Activated CD4-positive, alpha-beta T cell treated with anti-CD3 and anti-CD28 coated beads, Interleukin-2, amount 10 ng/mL, durations not matched to agents 24 days and 14 days (primary cell): ENCODE measurements around the gene CDH4. TPM values are rescaled to one million over a fixed set of nuclear protein-coding genes. Genes with fewer than 3 reads are reported as not detected.

ENCODE experiments used
- DNase-seq: peaks from one replicate; pipeline ENCODE4 v3.0.0; 2022
- H3K27ac Mint-ChIP-seq: one replicate; pipeline ENCODE4 v1.8.0; 2022; ENCODE audit warnings: mild to moderate bottlenecking, mixed read lengths
- H3K27me3 Mint-ChIP-seq: one replicate; pipeline ENCODE4 v1.8.0; 2022; ENCODE audit warnings: mixed read lengths
- H3K36me3 Mint-ChIP-seq: one replicate; pipeline ENCODE4 v1.8.0; 2022; ENCODE audit warnings: low read depth, mild to moderate bottlenecking, mixed read lengths
- H3K4me1 Mint-ChIP-seq: one replicate; pipeline ENCODE4 v1.8.0; 2021; ENCODE audit warnings: mixed read lengths
- H3K4me3 Mint-ChIP-seq: one replicate; pipeline ENCODE4 v1.8.0; 2022; ENCODE audit warnings: mild to moderate bottlenecking, moderate library complexity, mixed read lengths
- H3K9me3 Mint-ChIP-seq: one replicate; pipeline ENCODE4 v1.8.0; 2021; ENCODE audit warnings: mixed read lengths
- intact Hi-C: fragments of 100-400 bp; cut with micrococcal nuclease; formaldehyde crosslinking; loops from one replicate; pipeline ENCODE4 v1.15.1; 2023
- total RNA-seq: library from RNA; stranded (reverse); gene quantifications from 2 replicates; pipeline ENCODE4 v1.2.3, GENCODE V29; 2022

Gene CDH4
- total RNA-seq, 1 donor from 2014 or later, result not detected

- H3K4me3 Mint-ChIP-seq, result no peak overlapping the region
- intact Hi-C loops, result no loop called here
- no peak for DNase-seq
- no peak overlapping the region for H3K27ac Mint-ChIP-seq
- H3K27me3 Mint-ChIP-seq, result no peaks in the 10 kb centered on the region
- no peaks in the 10 kb centered on the region for H3K4me1 Mint-ChIP-seq
- no peaks in the 10 kb centered on the region for H3K36me3 Mint-ChIP-seq
- H3K9me3 Mint-ChIP-seq, result peaks cover 3% of the 10 kb centered on the region
Measured at GRCh38 chr20:61623451-61623850, 371.4 kb downstream of the CDH4 start.

- H3K36me3 Mint-ChIP-seq, result no peaks in the 10 kb centered on the region
- intact Hi-C loops, result no loop called here
- H3K4me3 Mint-ChIP-seq, result no peak overlapping the region
- no peaks in the 10 kb centered on the region for H3K27me3 Mint-ChIP-seq
- no peaks in the 10 kb centered on the region for H3K9me3 Mint-ChIP-seq
- H3K4me1 Mint-ChIP-seq, result no peaks in the 10 kb centered on the region
- DNase-seq, result no peak
- H3K27ac Mint-ChIP-seq, result no peak overlapping the region
Measured at GRCh38 chr20:61625246-61625645, 373.2 kb downstream of the CDH4 start.

GRCh38 chr20:61626412-61626811, 374.4 kb downstream of the CDH4 start:
- no peak for DNase-seq
- H3K4me1 Mint-ChIP-seq, result no peaks in the 10 kb centered on the region
- intact Hi-C loops, result no loop called here
- H3K9me3 Mint-ChIP-seq, result no peaks in the 10 kb centered on the region
- no peak overlapping the region for H3K4me3 Mint-ChIP-seq
- no peaks in the 10 kb centered on the region for H3K27me3 Mint-ChIP-seq
- H3K36me3 Mint-ChIP-seq, result no peaks in the 10 kb centered on the region
- no peak overlapping the region for H3K27ac Mint-ChIP-seq

GRCh38 chr20:61627791-61628415, 375.8 kb downstream of the CDH4 start:
- intact Hi-C loops, result no loop called here
- Mint-ChIP-seq H3K27me3 (no peaks in the 10 kb centered on the region), H3K36me3 (no peaks in the 10 kb centered on the region), H3K9me3 (no peaks in the 10 kb centered on the region), H3K4me3 (no peak overlapping the region), H3K27ac (no peak overlapping the region), H3K4me1 (no peaks in the 10 kb centered on the region)
- no peak for DNase-seq

GRCh38 chr20:61628480-61628879, 376.4 kb downstream of the CDH4 start:
- intact Hi-C loops, result no loop called here
- Mint-ChIP-seq H3K27me3 (no peaks in the 10 kb centered on the region), H3K27ac (no peak overlapping the region), H3K9me3 (no peaks in the 10 kb centered on the region), H3K4me1 (no peaks in the 10 kb centered on the region), H3K36me3 (no peaks in the 10 kb centered on the region), H3K4me3 (no peak overlapping the region)
- DNase-seq, result no peak

- no peak overlapping the region for H3K27ac Mint-ChIP-seq
- H3K4me3 Mint-ChIP-seq, result no peak overlapping the region
Measured at GRCh38 chr20:61628901-61629601, 377.0 kb downstream of the CDH4 start.

GRCh38 chr20:61629602-61630390, 377.7 kb downstream of the CDH4 start:
- H3K4me3 Mint-ChIP-seq, result no peak overlapping the region
- H3K27me3 Mint-ChIP-seq, result no peaks in the 10 kb centered on the region
- no peak for DNase-seq
- intact Hi-C loops, result no loop called here
- no peaks in the 10 kb centered on the region for H3K9me3 Mint-ChIP-seq
- no peaks in the 10 kb centered on the region for H3K4me1 Mint-ChIP-seq
- H3K27ac Mint-ChIP-seq, result no peak overlapping the region
- no peaks in the 10 kb centered on the region for H3K36me3 Mint-ChIP-seq

More at GRCh38 chr20:61628901-61629601, 377.0 kb downstream of the CDH4 start:
- Mint-ChIP-seq H3K4me1 (no peaks in the 10 kb centered on the region), H3K9me3 (no peaks in the 10 kb centered on the region), H3K27me3 (no peaks in the 10 kb centered on the region), H3K36me3 (no peaks in the 10 kb centered on the region)
- intact Hi-C loops, result no loop called here
- DNase-seq, result no peak

- H3K4me1 Mint-ChIP-seq, result no peaks in the 10 kb centered on the region
- no peak for DNase-seq
- H3K9me3 Mint-ChIP-seq, result no peaks in the 10 kb centered on the region
- H3K27ac Mint-ChIP-seq, result no peak overlapping the region
- no peak overlapping the region for H3K4me3 Mint-ChIP-seq
- no peaks in the 10 kb centered on the region for H3K36me3 Mint-ChIP-seq
- intact Hi-C loops, result no loop called here
- no peaks in the 10 kb centered on the region for H3K27me3 Mint-ChIP-seq
Measured at GRCh38 chr20:61630391-61630650, 378.3 kb downstream of the CDH4 start.

GRCh38 chr20:61630816-61631215, 378.8 kb downstream of the CDH4 start:
- DNase-seq, result no peak
- Mint-ChIP-seq H3K4me3 (no peak overlapping the region), H3K27me3 (no peaks in the 10 kb centered on the region)

GRCh38 chr20:61631751-61632150, 379.7 kb downstream of the CDH4 start:
- no peak for DNase-seq
- no peak overlapping the region for H3K27ac Mint-ChIP-seq
- H3K4me3 Mint-ChIP-seq, result no peak overlapping the region
- no peaks in the 10 kb centered on the region for H3K9me3 Mint-ChIP-seq
- intact Hi-C loops, result no loop called here
- H3K27me3 Mint-ChIP-seq, result no peaks in the 10 kb centered on the region
- H3K4me1 Mint-ChIP-seq, result no peaks in the 10 kb centered on the region
- no peaks in the 10 kb centered on the region for H3K36me3 Mint-ChIP-seq

More at GRCh38 chr20:61630816-61631215, 378.8 kb downstream of the CDH4 start:
- Mint-ChIP-seq H3K27ac (no peak overlapping the region), H3K9me3 (no peaks in the 10 kb centered on the region), H3K4me1 (no peaks in the 10 kb centered on the region), H3K36me3 (no peaks in the 10 kb centered on the region)
- intact Hi-C loops, result no loop called here

GRCh38 chr20:61633004-61633403, 380.9 kb downstream of the CDH4 start:
- H3K36me3 Mint-ChIP-seq, result no peaks in the 10 kb centered on the region

GRCh38 chr20:61634376-61635145, 382.5 kb downstream of the CDH4 start:
- no peak for DNase-seq
- no peaks in the 10 kb centered on the region for H3K4me1 Mint-ChIP-seq
- intact Hi-C loops, result no loop called here
- H3K27ac Mint-ChIP-seq, result no peak overlapping the region
- no peaks in the 10 kb centered on the region for H3K9me3 Mint-ChIP-seq
- H3K4me3 Mint-ChIP-seq, result no peak overlapping the region
- H3K27me3 Mint-ChIP-seq, result no peaks in the 10 kb centered on the region
- H3K36me3 Mint-ChIP-seq, result no peaks in the 10 kb centered on the region

More at GRCh38 chr20:61633004-61633403, 380.9 kb downstream of the CDH4 start:
- DNase-seq, result no peak
- Mint-ChIP-seq H3K27me3 (no peaks in the 10 kb centered on the region), H3K9me3 (no peaks in the 10 kb centered on the region), H3K4me1 (no peaks in the 10 kb centered on the region), H3K4me3 (no peak overlapping the region), H3K27ac (no peak overlapping the region)
- intact Hi-C loops, result no loop called here

GRCh38 chr20:61635721-61636455, 383.8 kb downstream of the CDH4 start:
- H3K36me3 Mint-ChIP-seq, result no peaks in the 10 kb centered on the region
- no peak overlapping the region for H3K4me3 Mint-ChIP-seq
- H3K27me3 Mint-ChIP-seq, result no peaks in the 10 kb centered on the region
- intact Hi-C loops, result no loop called here
- H3K4me1 Mint-ChIP-seq, result no peaks in the 10 kb centered on the region
- H3K27ac Mint-ChIP-seq, result no peak overlapping the region
- H3K9me3 Mint-ChIP-seq, result no peaks in the 10 kb centered on the region
- no peak for DNase-seq
